ENCODE results near the gene OTULIN.

Gene OTULIN

DNA sequence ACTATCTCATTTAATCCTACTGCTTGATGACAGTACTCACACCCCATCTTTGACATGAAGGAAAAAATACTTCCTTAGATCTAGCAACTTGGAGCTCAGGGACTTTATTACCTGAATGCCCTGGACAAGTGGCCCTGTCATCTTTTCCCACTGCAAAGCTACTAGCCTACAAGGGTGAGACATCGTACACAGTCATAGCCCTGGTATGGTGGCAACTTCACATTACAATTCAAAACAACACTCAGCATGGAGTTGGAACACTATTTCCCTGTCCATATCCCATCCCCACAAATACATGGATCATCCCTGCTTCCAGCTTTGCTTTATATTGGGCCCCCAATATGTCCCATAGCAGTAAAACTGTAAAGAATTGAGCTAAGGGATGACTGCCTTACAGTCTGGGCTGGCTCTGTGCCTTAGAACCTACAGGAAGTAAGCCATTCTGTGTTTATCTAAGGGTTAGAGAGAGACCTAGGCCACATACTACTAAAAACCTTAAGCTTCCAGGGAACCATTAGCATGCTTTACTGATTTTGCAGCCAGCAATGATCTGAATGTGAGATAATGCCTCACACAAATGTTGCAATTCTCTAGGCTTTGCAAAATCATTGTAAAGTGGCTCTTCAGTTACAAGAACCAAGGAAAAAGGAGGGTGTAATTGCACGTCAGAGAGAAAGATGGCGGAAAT lies 55.9 kb downstream of the OTULIN start:
- TF ChIP-seq ISL1 (CRISPR knock-in tag; IDR thresholded peaks at IDR 0.05) (no peak), ZNF565 (CRISPR knock-in tag; conservative IDR thresholded peaks at IDR 0.05; ENCODE audit: low read depth) (no peak), OSR1 (CRISPR knock-in tag; IDR thresholded peaks at IDR 0.05) (no peak), ZNF8 (CRISPR knock-in tag; IDR thresholded peaks at IDR 0.05) (no peak), RARB (CRISPR knock-in tag; IDR thresholded peaks at IDR 0.05) (no peak), CSDC2 (CRISPR knock-in tag; IDR thresholded peaks at IDR 0.05) (no peak), GLIS3 (CRISPR knock-in tag; IDR thresholded peaks at IDR 0.05) (no peak), ESRRG (CRISPR knock-in tag; IDR thresholded peaks at IDR 0.05) (no peak), ARNTL (CRISPR knock-in tag; IDR thresholded peaks at IDR 0.05; ENCODE audit: borderline replicate concordance, low read depth) (no peak), BACH2 (CRISPR knock-in tag; IDR thresholded peaks at IDR 0.05; ENCODE audit: borderline replicate concordance) (no peak), SNAI2 (CRISPR knock-in tag; IDR thresholded peaks at IDR 0.05) (no peak), TCF4 (CRISPR knock-in tag; IDR thresholded peaks at IDR 0.05; ENCODE audit: borderline replicate concordance) (no peak), TOX (CRISPR knock-in tag; IDR thresholded peaks at IDR 0.05; ENCODE audit: borderline replicate concordance) (no peak), ZNF70 (CRISPR knock-in tag; IDR thresholded peaks at IDR 0.05) (no peak), ZC3H10 (CRISPR knock-in tag; IDR thresholded peaks at IDR 0.05) (no peak), PPARA (CRISPR knock-in tag; IDR thresholded peaks at IDR 0.05; ENCODE audit: borderline replicate concordance) (no peak)
- TF ChIP-seq, protein P1, sequence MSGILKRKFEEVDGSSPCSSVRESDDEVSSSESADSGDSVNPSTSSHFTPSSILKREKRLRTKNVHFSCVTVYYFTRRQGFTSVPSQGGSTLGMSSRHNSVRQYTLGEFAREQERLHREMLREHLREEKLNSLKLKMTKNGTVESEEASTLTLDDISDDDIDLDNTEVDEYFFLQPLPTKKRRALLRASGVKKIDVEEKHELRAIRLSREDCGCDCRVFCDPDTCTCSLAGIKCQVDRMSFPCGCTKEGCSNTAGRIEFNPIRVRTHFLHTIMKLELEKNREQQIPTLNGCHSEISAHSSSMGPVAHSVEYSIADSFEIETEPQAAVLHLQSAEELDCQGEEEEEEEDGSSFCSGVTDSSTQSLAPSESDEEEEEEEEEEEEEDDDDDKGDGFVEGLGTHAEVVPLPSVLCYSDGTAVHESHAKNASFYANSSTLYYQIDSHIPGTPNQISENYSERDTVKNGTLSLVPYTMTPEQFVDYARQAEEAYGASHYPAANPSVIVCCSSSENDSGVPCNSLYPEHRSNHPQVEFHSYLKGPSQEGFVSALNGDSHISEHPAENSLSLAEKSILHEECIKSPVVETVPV (CRISPR knock-in tag; IDR thresholded peaks at IDR 0.05), result no peak
- TF ChIP-seq, protein P2, sequence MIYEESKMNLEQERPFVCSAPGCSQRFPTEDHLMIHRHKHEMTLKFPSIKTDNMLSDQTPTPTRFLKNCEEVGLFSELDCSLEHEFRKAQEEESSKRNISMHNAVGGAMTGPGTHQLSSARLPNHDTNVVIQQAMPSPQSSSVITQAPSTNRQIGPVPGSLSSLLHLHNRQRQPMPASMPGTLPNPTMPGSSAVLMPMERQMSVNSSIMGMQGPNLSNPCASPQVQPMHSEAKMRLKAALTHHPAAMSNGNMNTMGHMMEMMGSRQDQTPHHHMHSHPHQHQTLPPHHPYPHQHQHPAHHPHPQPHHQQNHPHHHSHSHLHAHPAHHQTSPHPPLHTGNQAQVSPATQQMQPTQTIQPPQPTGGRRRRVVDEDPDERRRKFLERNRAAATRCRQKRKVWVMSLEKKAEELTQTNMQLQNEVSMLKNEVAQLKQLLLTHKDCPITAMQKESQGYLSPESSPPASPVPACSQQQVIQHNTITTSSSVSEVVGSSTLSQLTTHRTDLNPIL (CRISPR knock-in tag; IDR thresholded peaks at IDR 0.05; ENCODE audit: low read depth), result no peak
- TF ChIP-seq, protein P3, sequence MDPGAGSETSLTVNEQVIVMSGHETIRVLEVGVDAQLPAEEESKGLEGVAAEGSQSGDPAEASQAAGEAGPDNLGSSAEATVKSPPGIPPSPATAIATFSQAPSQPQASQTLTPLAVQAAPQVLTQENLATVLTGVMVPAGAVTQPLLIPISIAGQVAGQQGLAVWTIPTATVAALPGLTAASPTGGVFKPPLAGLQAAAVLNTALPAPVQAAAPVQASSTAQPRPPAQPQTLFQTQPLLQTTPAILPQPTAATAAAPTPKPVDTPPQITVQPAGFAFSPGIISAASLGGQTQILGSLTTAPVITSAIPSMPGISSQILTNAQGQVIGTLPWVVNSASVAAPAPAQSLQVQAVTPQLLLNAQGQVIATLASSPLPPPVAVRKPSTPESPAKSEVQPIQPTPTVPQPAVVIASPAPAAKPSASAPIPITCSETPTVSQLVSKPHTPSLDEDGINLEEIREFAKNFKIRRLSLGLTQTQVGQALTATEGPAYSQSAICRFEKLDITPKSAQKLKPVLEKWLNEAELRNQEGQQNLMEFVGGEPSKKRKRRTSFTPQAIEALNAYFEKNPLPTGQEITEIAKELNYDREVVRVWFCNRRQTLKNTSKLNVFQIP (CRISPR knock-in tag; IDR thresholded peaks at IDR 0.05; ENCODE audit: borderline replicate concordance, low read depth), result no peak
- TF ChIP-seq, protein P4, sequence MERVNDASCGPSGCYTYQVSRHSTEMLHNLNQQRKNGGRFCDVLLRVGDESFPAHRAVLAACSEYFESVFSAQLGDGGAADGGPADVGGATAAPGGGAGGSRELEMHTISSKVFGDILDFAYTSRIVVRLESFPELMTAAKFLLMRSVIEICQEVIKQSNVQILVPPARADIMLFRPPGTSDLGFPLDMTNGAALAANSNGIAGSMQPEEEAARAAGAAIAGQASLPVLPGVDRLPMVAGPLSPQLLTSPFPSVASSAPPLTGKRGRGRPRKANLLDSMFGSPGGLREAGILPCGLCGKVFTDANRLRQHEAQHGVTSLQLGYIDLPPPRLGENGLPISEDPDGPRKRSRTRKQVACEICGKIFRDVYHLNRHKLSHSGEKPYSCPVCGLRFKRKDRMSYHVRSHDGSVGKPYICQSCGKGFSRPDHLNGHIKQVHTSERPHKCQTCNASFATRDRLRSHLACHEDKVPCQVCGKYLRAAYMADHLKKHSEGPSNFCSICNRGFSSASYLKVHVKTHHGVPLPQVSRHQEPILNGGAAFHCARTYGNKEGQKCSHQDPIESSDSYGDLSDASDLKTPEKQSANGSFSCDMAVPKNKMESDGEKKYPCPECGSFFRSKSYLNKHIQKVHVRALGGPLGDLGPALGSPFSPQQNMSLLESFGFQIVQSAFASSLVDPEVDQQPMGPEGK (CRISPR knock-in tag; IDR thresholded peaks at IDR 0.05; ENCODE audit: borderline replicate concordance), result no peak
- ATAC-seq, result no peak

DNA sequence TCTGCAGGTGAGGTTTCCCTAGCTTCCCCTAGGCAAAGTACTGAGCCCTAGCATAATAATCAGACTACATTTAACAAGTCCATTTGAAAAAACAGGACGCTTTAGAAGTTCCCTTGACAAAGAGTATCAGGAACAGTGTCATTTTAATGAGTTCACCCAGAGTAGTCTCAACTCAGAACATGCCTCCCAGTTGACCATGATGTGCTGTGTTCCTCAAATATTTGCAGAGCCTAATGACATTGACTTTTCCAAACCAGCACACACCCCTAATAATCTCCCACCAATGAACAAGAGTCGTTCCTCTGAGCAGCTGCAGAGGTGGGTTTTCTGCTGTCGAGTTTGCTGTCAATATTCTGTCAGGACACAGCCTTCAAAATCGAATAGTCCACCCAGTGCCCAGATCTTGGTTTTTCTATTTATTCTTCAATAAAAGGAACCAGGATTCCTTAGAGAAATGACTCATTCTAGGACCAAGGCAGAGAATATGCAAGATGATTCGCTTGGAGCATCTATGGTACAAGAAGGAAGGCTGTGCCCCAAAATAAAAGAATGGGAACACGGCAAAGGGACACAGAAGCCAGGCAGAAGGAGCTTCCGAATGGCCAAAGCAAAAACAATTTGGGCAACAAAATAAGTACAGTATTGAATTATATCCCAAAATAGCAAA lies 57.6 kb downstream of the OTULIN start:
- no peak for ATAC-seq
- no peak for TF ChIP-seq ZFP30 (CRISPR knock-in tag; IDR thresholded peaks at IDR 0.05)

DNA sequence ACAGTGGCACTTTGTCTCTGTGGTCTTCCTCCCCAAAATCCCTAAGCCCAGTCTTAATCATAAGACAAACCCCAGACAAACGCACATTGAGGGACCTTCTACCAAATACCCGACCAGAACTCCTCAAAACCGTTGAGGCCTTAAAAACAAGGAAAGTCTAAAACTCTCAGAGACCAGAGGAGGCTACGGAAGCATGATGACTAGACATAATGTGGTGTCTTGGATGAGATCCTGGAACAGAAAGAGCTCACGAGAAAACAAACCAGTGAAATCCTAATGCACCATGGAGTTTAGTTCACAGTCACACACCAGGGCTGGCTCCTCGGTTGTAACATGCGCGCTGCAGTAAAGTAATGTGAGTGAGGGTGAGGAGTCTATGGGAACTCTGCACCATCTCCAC lies 58.4 kb downstream of the OTULIN start:
- ATAC-seq, result no peak
- TF ChIP-seq PPARA (CRISPR knock-in tag; IDR thresholded peaks at IDR 0.05; ENCODE audit: borderline replicate concordance) (no peak), OSR1 (CRISPR knock-in tag; IDR thresholded peaks at IDR 0.05) (no peak), ZFP30 (CRISPR knock-in tag; IDR thresholded peaks at IDR 0.05) (no peak), ZNF8 (CRISPR knock-in tag; IDR thresholded peaks at IDR 0.05) (no peak), RARB (CRISPR knock-in tag; IDR thresholded peaks at IDR 0.05) (no peak), TOX (CRISPR knock-in tag; IDR thresholded peaks at IDR 0.05; ENCODE audit: borderline replicate concordance) (no peak), ISL1 (CRISPR knock-in tag; IDR thresholded peaks at IDR 0.05) (no peak), ZFP3 (CRISPR knock-in tag; IDR thresholded peaks at IDR 0.05) (no peak), ARNTL (CRISPR knock-in tag; IDR thresholded peaks at IDR 0.05; ENCODE audit: borderline replicate concordance, low read depth) (no peak), BACH2 (CRISPR knock-in tag; IDR thresholded peaks at IDR 0.05; ENCODE audit: borderline replicate concordance) (no peak), ESRRG (CRISPR knock-in tag; IDR thresholded peaks at IDR 0.05) (no peak), ZNF565 (CRISPR knock-in tag; conservative IDR thresholded peaks at IDR 0.05; ENCODE audit: low read depth) (no peak), GLIS3 (CRISPR knock-in tag; IDR thresholded peaks at IDR 0.05) (no peak), CSDC2 (CRISPR knock-in tag; IDR thresholded peaks at IDR 0.05) (no peak), ZNF70 (CRISPR knock-in tag; IDR thresholded peaks at IDR 0.05) (no peak)
- TF ChIP-seq, protein P4 (CRISPR knock-in tag; IDR thresholded peaks at IDR 0.05; ENCODE audit: borderline replicate concordance), result no peak
- TF ChIP-seq, protein P3 (CRISPR knock-in tag; IDR thresholded peaks at IDR 0.05; ENCODE audit: borderline replicate concordance, low read depth), result no peak
- TF ChIP-seq, protein P5, sequence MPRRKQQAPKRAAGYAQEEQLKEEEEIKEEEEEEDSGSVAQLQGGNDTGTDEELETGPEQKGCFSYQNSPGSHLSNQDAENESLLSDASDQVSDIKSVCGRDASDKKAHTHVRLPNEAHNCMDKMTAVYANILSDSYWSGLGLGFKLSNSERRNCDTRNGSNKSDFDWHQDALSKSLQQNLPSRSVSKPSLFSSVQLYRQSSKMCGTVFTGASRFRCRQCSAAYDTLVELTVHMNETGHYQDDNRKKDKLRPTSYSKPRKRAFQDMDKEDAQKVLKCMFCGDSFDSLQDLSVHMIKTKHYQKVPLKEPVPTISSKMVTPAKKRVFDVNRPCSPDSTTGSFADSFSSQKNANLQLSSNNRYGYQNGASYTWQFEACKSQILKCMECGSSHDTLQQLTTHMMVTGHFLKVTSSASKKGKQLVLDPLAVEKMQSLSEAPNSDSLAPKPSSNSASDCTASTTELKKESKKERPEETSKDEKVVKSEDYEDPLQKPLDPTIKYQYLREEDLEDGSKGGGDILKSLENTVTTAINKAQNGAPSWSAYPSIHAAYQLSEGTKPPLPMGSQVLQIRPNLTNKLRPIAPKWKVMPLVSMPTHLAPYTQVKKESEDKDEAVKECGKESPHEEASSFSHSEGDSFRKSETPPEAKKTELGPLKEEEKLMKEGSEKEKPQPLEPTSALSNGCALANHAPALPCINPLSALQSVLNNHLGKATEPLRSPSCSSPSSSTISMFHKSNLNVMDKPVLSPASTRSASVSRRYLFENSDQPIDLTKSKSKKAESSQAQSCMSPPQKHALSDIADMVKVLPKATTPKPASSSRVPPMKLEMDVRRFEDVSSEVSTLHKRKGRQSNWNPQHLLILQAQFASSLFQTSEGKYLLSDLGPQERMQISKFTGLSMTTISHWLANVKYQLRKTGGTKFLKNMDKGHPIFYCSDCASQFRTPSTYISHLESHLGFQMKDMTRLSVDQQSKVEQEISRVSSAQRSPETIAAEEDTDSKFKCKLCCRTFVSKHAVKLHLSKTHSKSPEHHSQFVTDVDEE (CRISPR knock-in tag; IDR thresholded peaks at IDR 0.05), result no peak

Data from SK-N-SH treated with all-trans-retinoic acid at 6 μM for 48 hours (cell line).